Measurements from ENCODE around the gene ZNF592. TPM values are rescaled to one million over a fixed set of nuclear protein-coding genes. Genes with fewer than 3 reads are reported as not detected.

ZNF592 gene
- total and polyA plus RNA-seq, 2 donors (not counting 3 experiments of a cell fraction or from before 2014, with no cell fraction given): 12.3 to 21.1 TPM

GRCh38 chr15:84797801-84798200 lies 49.4 kb downstream of the ZNF592 start:
- no peak overlapping the region for H3K4me2 ChIP-seq (ENCODE audit: insufficient read depth, low read length)
- ChIA-PET CTCF (no interaction called here), POLR2A (no interaction called here)
- no peaks in the 10 kb centered on the region for H4K20me1 ChIP-seq (replicated peaks; ENCODE audit: control insufficient read depth, extremely low read depth, insufficient read depth, low read length)
- peaks cover 19 to 34% of the 10 kb centered on the region in 2 experiments for H3K36me3 ChIP-seq (ENCODE audit: control insufficient read depth in 2 of 2, extremely low read depth in 1 of 2, insufficient read depth in 2 of 2, low read length in 2 of 2)
- no peaks in the 10 kb centered on the region for H3K9me3 ChIP-seq (replicated peaks; ENCODE audit: control insufficient read depth, insufficient read depth, low read length)
- H3K27ac ChIP-seq (ENCODE audit: insufficient read depth, low read depth, low read length): no peak overlapping the region
- dilution Hi-C loops (cut with MboI; ENCODE audit: extremely low pct_ligation_motif_present, low sequenced_read_pairs) (no loop called here), intact Hi-C loops (cut with micrococcal nuclease) (no loop called here)
- H3K79me2 ChIP-seq (ENCODE audit: control insufficient read depth, insufficient read depth, low read length): peaks cover 2% of the 10 kb centered on the region
- H3K9me1 ChIP-seq (replicated peaks; ENCODE audit: control insufficient read depth, extremely low read depth, insufficient read depth, low read length): no peaks in the 10 kb centered on the region
- no TSS peak for BruUV-seq (replicated peaks)
- H3K9ac ChIP-seq (replicated peaks; ENCODE audit: extremely low read depth, insufficient read depth, low read length): no peak overlapping the region
- H3K4me3 ChIP-seq (replicated peaks in 1 of 3; ENCODE audit: insufficient read depth in 1 of 3, low read depth in 1 of 3, low read length in 3 of 3): no peak overlapping the region
- FAIRE-seq: no peak
- H3K27me3 ChIP-seq (ENCODE audit: control insufficient read depth in 2 of 2, insufficient read depth in 2 of 2, low read length in 2 of 2): no peaks in the 10 kb centered on the region
- H2AFZ ChIP-seq (ENCODE audit: low read depth, low read length): no peak overlapping the region
- no peak for TF ChIP-seq FOS (IDR thresholded peaks at IDR 0.05; ENCODE audit: borderline replicate concordance, insufficient read depth, low read length)
- no peak for TF ChIP-seq CTCF (IDR thresholded peaks at IDR 0.05; ENCODE audit: extremely low read depth in 1 of 2, insufficient read depth in 1 of 2, low read depth in 1 of 2, low read length in 2 of 2)
- TF ChIP-seq EZH2 (IDR thresholded peaks at IDR 0.05; ENCODE audit: borderline replicate concordance, low read depth, low read length, severe bottlenecking): no peak
- TF ChIP-seq JUN (IDR thresholded peaks at IDR 0.05; ENCODE audit: borderline replicate concordance, insufficient read depth, insufficient read length, low read depth): no peak
- TF ChIP-seq MAX (IDR thresholded peaks at IDR 0.05; ENCODE audit: insufficient read depth, insufficient read length): no peak
- TF ChIP-seq GATA2 (IDR thresholded peaks at IDR 0.05; ENCODE audit: insufficient read depth, insufficient read length, low read depth, low read length): no peak
- TF ChIP-seq MYC (IDR thresholded peaks at IDR 0.05; ENCODE audit: low read depth, low read length): no peak
- TF ChIP-seq POLR2A (IDR thresholded peaks at IDR 0.05; ENCODE audit: low read depth, low read length): no peak
- TF ChIP-seq POLR2AphosphoS5 (IDR thresholded peaks at IDR 0.05; ENCODE audit: insufficient read depth, low read depth, low read length): no peak
- no peaks in the 10 kb centered on the region for H3K4me1 ChIP-seq (ENCODE audit: control insufficient read depth, extremely low read depth, insufficient read depth, low read length)
- DNase-seq (ENCODE audit: low read depth, low spot score): no peak
